ENCODE data around the gene CDH4.

The CDH4 gene

DNA sequence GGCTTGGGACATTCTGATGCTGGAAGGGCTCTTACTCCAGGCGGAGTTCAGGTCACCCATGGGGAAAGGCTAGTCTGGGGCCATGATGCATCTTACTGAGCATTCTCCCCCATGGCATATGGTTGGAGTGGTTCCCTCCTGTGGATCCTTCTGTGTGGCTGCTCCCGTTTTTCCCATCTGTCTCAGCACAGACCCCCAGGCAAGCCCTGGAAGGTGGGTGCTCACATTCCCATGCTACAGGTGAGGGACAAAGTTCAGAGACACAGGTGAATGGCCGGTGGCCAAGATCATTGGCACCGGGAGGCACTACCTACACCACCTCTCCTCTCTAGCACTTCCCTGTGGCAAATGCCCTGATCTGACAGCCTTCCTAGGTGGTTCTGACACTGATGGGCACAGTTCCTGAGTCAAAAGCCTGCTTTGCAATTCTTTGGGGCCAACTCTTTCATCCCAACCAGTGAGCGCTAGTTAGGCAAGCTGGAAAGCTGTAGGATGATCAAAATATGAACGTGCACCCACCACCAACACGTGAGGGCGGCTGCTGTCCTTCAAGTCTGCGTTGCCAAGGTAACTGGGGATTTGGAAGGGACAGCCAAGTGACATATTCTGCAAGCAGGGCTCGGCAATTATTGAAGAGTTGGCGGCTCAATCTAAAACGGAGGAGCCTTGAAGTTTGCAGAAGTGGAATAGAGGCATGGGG, 124.6 kb downstream of the CDH4 start:
- no peak overlapping the region for H3K27ac ChIP-seq (replicated peaks)
- TF ChIP-seq, protein P1, sequence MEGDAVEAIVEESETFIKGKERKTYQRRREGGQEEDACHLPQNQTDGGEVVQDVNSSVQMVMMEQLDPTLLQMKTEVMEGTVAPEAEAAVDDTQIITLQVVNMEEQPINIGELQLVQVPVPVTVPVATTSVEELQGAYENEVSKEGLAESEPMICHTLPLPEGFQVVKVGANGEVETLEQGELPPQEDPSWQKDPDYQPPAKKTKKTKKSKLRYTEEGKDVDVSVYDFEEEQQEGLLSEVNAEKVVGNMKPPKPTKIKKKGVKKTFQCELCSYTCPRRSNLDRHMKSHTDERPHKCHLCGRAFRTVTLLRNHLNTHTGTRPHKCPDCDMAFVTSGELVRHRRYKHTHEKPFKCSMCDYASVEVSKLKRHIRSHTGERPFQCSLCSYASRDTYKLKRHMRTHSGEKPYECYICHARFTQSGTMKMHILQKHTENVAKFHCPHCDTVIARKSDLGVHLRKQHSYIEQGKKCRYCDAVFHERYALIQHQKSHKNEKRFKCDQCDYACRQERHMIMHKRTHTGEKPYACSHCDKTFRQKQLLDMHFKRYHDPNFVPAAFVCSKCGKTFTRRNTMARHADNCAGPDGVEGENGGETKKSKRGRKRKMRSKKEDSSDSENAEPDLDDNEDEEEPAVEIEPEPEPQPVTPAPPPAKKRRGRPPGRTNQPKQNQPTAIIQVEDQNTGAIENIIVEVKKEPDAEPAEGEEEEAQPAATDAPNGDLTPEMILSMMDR (IDR thresholded peaks at IDR 0.05; ENCODE audit: insufficient read depth, low read length): no peak
- TF ChIP-seq SPI1 (IDR thresholded peaks at IDR 0.05; ENCODE audit: borderline replicate concordance, low read depth): no peak
- TF ChIP-seq GABPA (IDR thresholded peaks at IDR 0.05; ENCODE audit: low read depth): no peak
- TF ChIP-seq, protein P2, sequence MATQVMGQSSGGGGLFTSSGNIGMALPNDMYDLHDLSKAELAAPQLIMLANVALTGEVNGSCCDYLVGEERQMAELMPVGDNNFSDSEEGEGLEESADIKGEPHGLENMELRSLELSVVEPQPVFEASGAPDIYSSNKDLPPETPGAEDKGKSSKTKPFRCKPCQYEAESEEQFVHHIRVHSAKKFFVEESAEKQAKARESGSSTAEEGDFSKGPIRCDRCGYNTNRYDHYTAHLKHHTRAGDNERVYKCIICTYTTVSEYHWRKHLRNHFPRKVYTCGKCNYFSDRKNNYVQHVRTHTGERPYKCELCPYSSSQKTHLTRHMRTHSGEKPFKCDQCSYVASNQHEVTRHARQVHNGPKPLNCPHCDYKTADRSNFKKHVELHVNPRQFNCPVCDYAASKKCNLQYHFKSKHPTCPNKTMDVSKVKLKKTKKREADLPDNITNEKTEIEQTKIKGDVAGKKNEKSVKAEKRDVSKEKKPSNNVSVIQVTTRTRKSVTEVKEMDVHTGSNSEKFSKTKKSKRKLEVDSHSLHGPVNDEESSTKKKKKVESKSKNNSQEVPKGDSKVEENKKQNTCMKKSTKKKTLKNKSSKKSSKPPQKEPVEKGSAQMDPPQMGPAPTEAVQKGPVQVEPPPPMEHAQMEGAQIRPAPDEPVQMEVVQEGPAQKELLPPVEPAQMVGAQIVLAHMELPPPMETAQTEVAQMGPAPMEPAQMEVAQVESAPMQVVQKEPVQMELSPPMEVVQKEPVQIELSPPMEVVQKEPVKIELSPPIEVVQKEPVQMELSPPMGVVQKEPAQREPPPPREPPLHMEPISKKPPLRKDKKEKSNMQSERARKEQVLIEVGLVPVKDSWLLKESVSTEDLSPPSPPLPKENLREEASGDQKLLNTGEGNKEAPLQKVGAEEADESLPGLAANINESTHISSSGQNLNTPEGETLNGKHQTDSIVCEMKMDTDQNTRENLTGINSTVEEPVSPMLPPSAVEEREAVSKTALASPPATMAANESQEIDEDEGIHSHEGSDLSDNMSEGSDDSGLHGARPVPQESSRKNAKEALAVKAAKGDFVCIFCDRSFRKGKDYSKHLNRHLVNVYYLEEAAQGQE (IDR thresholded peaks at IDR 0.05; ENCODE audit: insufficient replicate concordance, low read depth): no peak
- no peak for TF ChIP-seq POLR2AphosphoS5 (IDR thresholded peaks at IDR 0.05; ENCODE audit: low read depth)
- DNase-seq (ENCODE audit: low read depth in 1 of 2, low spot score in 1 of 2): no peak
- H3K27me3 ChIP-seq (ENCODE audit: insufficient read depth, poor library complexity, severe bottlenecking): no peaks in the 10 kb centered on the region
- H3K4me3 ChIP-seq (replicated peaks; ENCODE audit: insufficient read depth, low read length): no peak overlapping the region

DNA sequence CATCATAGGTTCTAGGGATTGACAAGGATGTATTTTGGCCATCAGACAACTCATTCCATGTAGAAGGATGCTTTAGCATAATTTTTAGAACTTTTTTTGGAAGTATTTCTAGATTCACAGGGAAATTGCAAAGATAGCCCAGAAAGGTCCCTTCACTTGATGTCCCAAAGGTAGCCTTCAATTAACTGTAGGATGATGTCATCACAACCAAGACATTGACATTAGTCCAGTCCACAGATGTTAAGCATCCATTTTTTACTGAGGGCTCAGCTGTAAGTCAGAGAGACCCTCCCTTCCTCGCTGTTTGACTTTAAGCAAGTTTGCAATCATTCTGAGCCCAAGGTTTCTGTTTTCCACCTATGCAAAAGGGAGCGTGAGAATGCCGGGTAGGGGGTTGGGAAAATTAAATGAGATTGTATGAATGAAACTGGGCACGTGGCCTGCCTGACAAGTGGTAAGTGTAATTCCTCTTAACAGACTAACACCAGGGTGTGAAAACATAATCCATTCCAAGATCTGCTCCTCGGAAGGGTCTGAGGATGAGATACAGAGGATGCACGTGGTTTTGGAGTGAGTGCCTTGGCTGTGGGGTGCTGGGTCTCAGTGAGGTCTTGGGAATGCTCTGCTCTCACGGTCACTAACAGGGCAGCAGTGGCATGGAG, 126.8 kb downstream of the CDH4 start:
- Histone ChIP-seq H3K27ac (replicated peaks) (no peak overlapping the region), H3K4me3 (replicated peaks; ENCODE audit: insufficient read depth, low read length) (no peak overlapping the region), H3K27me3 (ENCODE audit: insufficient read depth, poor library complexity, severe bottlenecking) (no peaks in the 10 kb centered on the region)
- DNase-seq (ENCODE audit: low read depth in 1 of 2, low spot score in 1 of 2): no peak
- TF ChIP-seq GABPA (IDR thresholded peaks at IDR 0.05; ENCODE audit: low read depth) (no peak), SPI1 (IDR thresholded peaks at IDR 0.05; ENCODE audit: borderline replicate concordance, low read depth) (no peak)
- TF ChIP-seq, protein P1 (IDR thresholded peaks at IDR 0.05; ENCODE audit: insufficient read depth, low read length): no peak
- TF ChIP-seq, protein P2 (IDR thresholded peaks at IDR 0.05; ENCODE audit: insufficient replicate concordance, low read depth): no peak

DNA sequence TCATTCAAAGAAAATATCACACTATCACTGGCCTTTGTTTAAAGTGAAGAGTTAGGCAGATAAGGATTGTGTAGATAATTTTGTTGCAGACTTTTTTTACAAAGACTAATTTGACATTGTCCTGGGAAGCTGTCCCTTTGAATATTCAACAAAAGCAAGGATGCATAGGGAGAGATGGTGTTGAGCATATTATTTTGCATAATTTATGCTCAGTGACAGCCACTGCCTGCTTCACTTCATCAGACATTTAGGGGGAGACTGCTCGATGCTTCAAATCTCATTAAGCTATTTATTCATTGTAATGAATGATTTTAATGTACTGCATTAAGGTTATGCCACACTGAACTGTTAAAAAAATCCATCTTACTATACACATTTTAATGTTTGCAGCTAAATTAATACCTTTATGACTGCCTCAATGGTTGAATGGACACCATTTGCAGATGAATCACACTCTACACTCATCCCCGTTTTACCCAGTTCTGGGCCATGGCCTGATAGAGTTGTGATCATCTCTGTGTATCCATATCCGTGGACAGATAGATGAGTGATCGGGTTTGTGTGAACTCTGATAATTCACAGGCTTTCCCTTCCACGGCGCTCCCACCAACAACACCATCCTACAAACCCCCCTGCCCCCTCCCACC, 128.0 kb downstream of the CDH4 start:
- TF ChIP-seq SPI1 (IDR thresholded peaks at IDR 0.05; ENCODE audit: borderline replicate concordance, low read depth): no peak
- TF ChIP-seq POLR2AphosphoS5 (IDR thresholded peaks at IDR 0.05; ENCODE audit: low read depth): no peak
- TF ChIP-seq, protein P1 (IDR thresholded peaks at IDR 0.05; ENCODE audit: insufficient read depth, low read length): no peak
- TF ChIP-seq, protein P2 (IDR thresholded peaks at IDR 0.05; ENCODE audit: insufficient replicate concordance, low read depth): no peak
- TF ChIP-seq GABPA (IDR thresholded peaks at IDR 0.05; ENCODE audit: low read depth): no peak

More for the DNA sequence above, 128.0 kb downstream of the CDH4 start:
- Histone ChIP-seq H3K27ac (replicated peaks) (no peak overlapping the region), H3K4me3 (replicated peaks; ENCODE audit: insufficient read depth, low read length) (no peak overlapping the region), H3K27me3 (ENCODE audit: insufficient read depth, poor library complexity, severe bottlenecking) (no peaks in the 10 kb centered on the region)
- no peak for DNase-seq (ENCODE audit: low read depth in 1 of 2, low spot score in 1 of 2)
